GM12878 (cell line): ENCODE measurements around the gene FOLH1. TPM values are rescaled to one million over a fixed set of nuclear protein-coding genes. Genes with fewer than 3 reads are reported as not detected.
"Not testable (repeated sequence)": the region's sequence is repeated elsewhere in the genome, so short reads cannot be mapped to it uniquely, and the experiment has no call there.

ENCODE experiments used
- ATAC-seq: fragments of 200-7000 bp; cut with Tn5 transposase; 3 replicates; pipeline ENCODE4 v1.9.1; 2020; ENCODE audit warnings: mild to moderate bottlenecking, moderate library complexity
- BruUV-seq: library from RNA; stranded (reverse); fragments of 400-500 nt; replicated peaks from 2 replicates; lab custom pipeline; 2021; lab: Mats Ljungman, UMichigan
- CTCF ChIA-PET: fragments of 300-600 bp; sonication (Branson Sonifier 250); formaldehyde crosslinking; extraction: SDS; loops from one replicate; lab custom pipeline; 2021; ENCODE audit warnings: inconsistent platforms; lab: Yijun Ruan, JAX
- POLR2A ChIA-PET: fragments of 350-600 bp; formaldehyde crosslinking; extraction: SDS; loops from one replicate; lab custom pipeline; 2021; ENCODE audit warnings: inconsistent platforms; lab: Charles Lee
- RAD21 ChIA-PET: fragments of 300-600 bp; sonication (Branson Sonifier 250); formaldehyde crosslinking; loops from one replicate; lab custom pipeline; 2023; ENCODE audit warnings: antibody characterized with exemption; ENCODE audit not compliant: unreplicated experiment; lab: Charles Lee
- SMC1A ChIA-PET: fragments of 300-600 bp; sonication (Branson Sonifier 250); formaldehyde crosslinking; loops from one replicate; lab custom pipeline; 2023; ENCODE audit not compliant: unreplicated experiment, uncharacterized antibody; lab: Charles Lee
- DNase-seq: peaks from one replicate; pipeline ENCODE4 v3.0.0-alpha.2; 2011; ENCODE audit warnings: low read depth, low spot score
- FAIRE-seq: peaks from 3 replicates; lab custom pipeline; 2011; peaks lifted over from hg19 to GRCh38; lab: Jason Lieb, UNC
- H2AFZ ChIP-seq: 2 replicates; pipeline ENCODE4 v1.6.0; 2011; ENCODE audit warnings: low read depth, low read length, control low read depth; ENCODE audit not compliant: control insufficient read depth
- H3K27ac ChIP-seq: 2 replicates; pipeline ENCODE4 v1.5.1; 2011; ENCODE audit warnings: control low read depth; ENCODE audit not compliant: control insufficient read depth, insufficient read depth
- H3K27me3 ChIP-seq, 2 experiments: replicated peaks in 1 of 2; 2 replicates each; pipeline versions ENCODE4 v1.6.0 to v1.6.1; 2011; ENCODE audit warnings: low read length in 1 of 2; ENCODE audit not compliant: control insufficient read depth in 2 of 2, insufficient read depth in 2 of 2
- H3K36me3 ChIP-seq, 2 experiments: 2 replicates each; pipeline ENCODE4 v1.5.1; 2011; ENCODE audit warnings: low read length in 1 of 2; ENCODE audit not compliant: control insufficient read depth in 2 of 2, insufficient read depth in 2 of 2
- H3K4me1 ChIP-seq: 2 replicates; pipeline ENCODE4 v1.6.1; 2011; ENCODE audit warnings: mild to moderate bottlenecking, low read length, moderate library complexity, mixed read lengths; ENCODE audit not compliant: control insufficient read depth, insufficient read depth
- H3K4me2 ChIP-seq: 2 replicates; pipeline ENCODE4 v1.6.0; 2011; ENCODE audit warnings: control low read depth; ENCODE audit not compliant: control insufficient read depth, insufficient read depth
- H3K4me3 ChIP-seq: fragments of 200-600 bp; sonication (generic); 2 replicates; pipeline ENCODE4 v1.5.1; 2016
- H3K79me2 ChIP-seq: 2 replicates; pipeline ENCODE4 v1.6.0; 2011; ENCODE audit warnings: low read length; ENCODE audit not compliant: control insufficient read depth, insufficient read depth
- H3K9ac ChIP-seq: 2 replicates; pipeline ENCODE4 v1.8.0; 2011; ENCODE audit warnings: low read length, control low read depth, mixed read lengths; ENCODE audit not compliant: control insufficient read depth, insufficient read depth
- H3K9me3 ChIP-seq: replicated peaks from 3 replicates; pipeline ENCODE4 v1.5.1; 2011; ENCODE audit warnings: mild to moderate bottlenecking, low read length; ENCODE audit not compliant: control insufficient read depth, insufficient read depth
- H4K20me1 ChIP-seq: 2 replicates; pipeline ENCODE4 v1.6.0; 2011; ENCODE audit not compliant: control insufficient read depth, insufficient read depth
- WGBS: methylation state at CpG from one replicate; pipeline ENCODE4 v1.1.6; 2016; ENCODE audit warnings: low lambda C conversion rate; ENCODE audit not compliant: insufficient replicate concordance, insufficient coverage; ENCODE audit errors: missing lambda C conversion rate; 5-methylcytosine and 5-hydroxymethylcytosine counted together
- in situ Hi-C: fragments of 300-500 bp; cut with MboI; formaldehyde crosslinking; loops from 9 replicates; pipeline ENCODE4 v1.14.3; 2018; ENCODE audit warnings: mixed read lengths
- intact Hi-C: fragments of 100-400 bp; cut with micrococcal nuclease; formaldehyde crosslinking; loops from one replicate; pipeline ENCODE4 v1.14.2; 2022; ENCODE audit not compliant: unreplicated experiment
- polyA plus RNA-seq, 11 experiments: library from polyadenylated mRNA; depleted of rRNA in 4 of 11; unstranded in 6 of 11; stranded (reverse) in 5 of 11; fragments of >200 nt; fragmentation: Nextera tagmentation in 4 of 11; fragmentation: Illumina TruSeq in 1 of 11; extraction: Ambion mirVana in 4 of 11; extraction: Trizol in 1 of 11; gene quantifications; 1 replicate in 1 of 11; 2 replicates in 10 of 11; pipeline versions ENCODE4 v1.2.1 to v1.2.3, GENCODE V29; 2011 to 2016; ENCODE audit warnings: inconsistent platforms in 2 of 11, missing spikeins in 2 of 11, low read depth in 1 of 11
- total RNA-seq, 4 experiments: library from RNA; depleted of rRNA in 3 of 4; stranded (reverse); fragments of >200 nt in 3 of 4; fragmentation: Illumina TruSeq in 1 of 4; extraction: Trizol in 1 of 4; gene quantifications; 2 replicates each; pipeline versions ENCODE4 v1.2.1 to v1.2.3, GENCODE V29; 2013 to 2021

The FOLH1 gene
- total and polyA plus RNA-seq, 10 of the 15 experiments (the other 5 are each of a cell fraction or from before 2014, with no cell fraction given) = not detected

DNA sequence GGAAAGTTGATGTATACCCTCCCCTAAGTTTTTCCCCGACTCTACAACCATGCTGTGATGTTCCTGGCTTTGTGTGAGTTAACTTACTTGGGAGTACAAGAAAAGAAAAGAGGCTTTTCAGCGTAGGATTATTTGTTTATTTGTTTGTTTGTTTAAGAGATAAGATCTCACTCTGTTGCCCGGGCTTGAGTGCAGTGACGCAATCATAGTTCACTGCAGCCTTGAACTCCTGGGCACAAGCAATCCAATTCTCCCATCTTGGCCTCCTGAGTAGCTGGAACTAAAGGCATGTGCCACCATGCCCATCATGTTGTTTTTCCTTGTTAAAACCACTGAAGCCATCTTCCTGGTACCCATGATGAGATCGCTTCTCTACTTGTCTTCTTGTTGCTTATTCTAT is 24.6 kb upstream of the FOLH1 start:
- H3K4me2 ChIP-seq, H3K27ac ChIP-seq, H3K27me3 ChIP-seq, H3K9ac ChIP-seq, H3K79me2 ChIP-seq, SMC1A ChIA-PET, BruUV-seq, ATAC-seq, H3K9me3 ChIP-seq, CTCF ChIA-PET, intact Hi-C loops, H2AFZ ChIP-seq, DNase-seq, H3K36me3 ChIP-seq, H4K20me1 ChIP-seq, POLR2A ChIA-PET, in situ Hi-C loops, H3K4me1 ChIP-seq, H3K4me3 ChIP-seq, FAIRE-seq, RAD21 ChIA-PET: not testable (repeated sequence)
- WGBS = 9% methylated on average over 5 of the region's 5 CpGs

DNA sequence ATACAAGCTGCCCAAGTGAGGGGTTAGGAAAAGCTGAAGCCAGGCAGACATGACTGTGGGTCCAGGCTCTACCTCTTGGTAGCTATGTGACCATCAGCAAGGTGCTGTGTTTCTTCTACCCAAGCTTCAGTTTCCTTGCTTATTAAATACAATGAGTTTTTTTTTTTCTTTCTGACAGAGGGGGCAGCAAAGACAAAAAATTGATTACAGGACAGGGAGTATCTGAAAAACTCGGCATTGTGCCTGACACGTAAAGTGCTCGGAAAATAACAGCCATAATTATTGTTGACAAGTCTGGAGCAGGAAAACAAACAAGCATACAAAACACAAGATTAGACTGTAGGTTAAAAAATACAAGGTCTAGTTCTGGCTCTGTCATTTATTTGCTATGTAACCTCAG is 23.3 kb upstream of the FOLH1 start:
- SMC1A ChIA-PET, DNase-seq, intact Hi-C loops, POLR2A ChIA-PET, H3K4me2 ChIP-seq, H2AFZ ChIP-seq, BruUV-seq, H3K9ac ChIP-seq, H3K36me3 ChIP-seq, H4K20me1 ChIP-seq, ATAC-seq, H3K27ac ChIP-seq, in situ Hi-C loops, H3K4me1 ChIP-seq, RAD21 ChIA-PET, FAIRE-seq, H3K4me3 ChIP-seq, H3K9me3 ChIP-seq, H3K27me3 ChIP-seq, H3K79me2 ChIP-seq: not testable (repeated sequence)
- CTCF ChIA-PET = interaction anchor here (0.6 to 0.7 kb wide), 2 partner anchors 284 to 838 kb away, joined by 3 read pairs; no protein-coding TSS in a partner anchor
- WGBS = 36% methylated on average over 3 of the region's 3 CpGs

DNA sequence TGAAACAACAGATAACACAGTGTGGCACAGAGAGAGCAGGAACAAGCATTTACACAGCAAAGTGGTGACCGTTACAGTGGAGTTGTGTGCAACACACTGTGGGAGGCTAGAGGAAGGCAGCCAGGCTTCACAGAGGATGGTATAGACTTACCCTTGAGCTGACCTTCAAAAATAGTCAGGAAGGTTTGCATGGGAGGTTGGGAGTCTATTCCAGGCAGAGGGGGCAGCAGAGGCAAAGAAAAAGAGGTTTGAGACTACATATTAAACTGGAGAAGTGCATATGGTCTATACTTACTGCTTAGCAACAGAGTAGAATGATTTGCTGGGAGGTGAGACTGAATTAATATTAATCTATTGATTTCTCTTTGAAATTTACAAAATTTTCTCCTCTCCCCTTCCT is 22.1 kb upstream of the FOLH1 start:
- H3K9me3 ChIP-seq, SMC1A ChIA-PET, H3K79me2 ChIP-seq, H4K20me1 ChIP-seq, BruUV-seq, DNase-seq, FAIRE-seq, RAD21 ChIA-PET, POLR2A ChIA-PET, H3K4me1 ChIP-seq, ATAC-seq, in situ Hi-C loops, H3K27me3 ChIP-seq, H3K4me2 ChIP-seq, H3K4me3 ChIP-seq, H3K9ac ChIP-seq, H3K36me3 ChIP-seq, H3K27ac ChIP-seq, CTCF ChIA-PET, H2AFZ ChIP-seq, intact Hi-C loops: not testable (repeated sequence)
- 0% methylated on average over 1 of the region's 1 CpG for WGBS

DNA sequence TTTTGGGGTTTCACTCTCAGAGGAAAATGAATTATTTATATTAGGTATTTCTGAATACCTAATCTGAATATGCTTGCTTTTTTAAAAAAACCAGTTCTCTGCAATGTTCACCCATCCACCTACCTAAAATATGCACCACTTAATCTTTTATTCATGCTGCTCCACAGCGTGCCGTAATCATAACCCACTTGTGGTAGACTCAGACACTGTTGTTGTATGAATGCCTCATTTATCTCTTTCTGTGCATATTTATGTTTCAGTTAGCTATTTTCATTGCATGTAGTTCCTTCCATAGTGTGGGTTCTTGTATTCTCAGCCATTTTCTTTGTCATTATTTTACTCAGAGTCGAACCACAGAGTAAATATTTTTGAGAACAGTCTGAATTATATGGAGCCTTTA is 21.6 kb upstream of the FOLH1 start:
- H3K9me3 ChIP-seq, H3K27ac ChIP-seq, H3K4me2 ChIP-seq, CTCF ChIA-PET, DNase-seq, FAIRE-seq, H3K79me2 ChIP-seq, ATAC-seq, in situ Hi-C loops, H4K20me1 ChIP-seq, BruUV-seq, H3K4me1 ChIP-seq, H2AFZ ChIP-seq, POLR2A ChIA-PET, SMC1A ChIA-PET, intact Hi-C loops, H3K9ac ChIP-seq, H3K4me3 ChIP-seq, H3K36me3 ChIP-seq, H3K27me3 ChIP-seq, RAD21 ChIA-PET: not testable (repeated sequence)
- WGBS = 17% methylated on average over 3 of the region's 3 CpGs
